ELF-1 (cell line): ENCODE data around the gene CD164L2.

ENCODE experiments used
- DNase-seq: peaks from one replicate; pipeline ENCODE4 v3.0.0-alpha.2; 2016; ENCODE audit warnings: low read depth, low spot score

The CD164L2 gene

DNA sequence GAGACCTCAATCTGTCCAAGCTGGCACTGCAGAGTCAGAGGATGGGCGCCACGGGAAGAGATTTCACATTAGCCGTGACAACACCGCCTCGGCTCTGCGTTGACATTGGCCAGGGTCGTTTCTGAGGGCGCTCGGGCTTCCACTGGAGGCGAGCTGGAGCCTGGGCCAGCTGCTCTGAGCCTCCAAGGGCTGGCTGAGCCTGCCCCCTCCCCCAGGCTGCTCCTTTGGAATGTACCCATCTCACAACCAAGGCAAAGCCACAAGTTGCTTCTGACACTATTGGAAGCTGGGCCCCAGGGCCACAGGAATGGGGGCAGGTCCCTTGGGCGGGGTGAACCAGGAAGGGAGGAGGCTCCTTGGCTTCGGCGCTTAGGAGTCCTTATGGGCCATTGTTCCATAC is 21.9 kb upstream of the CD164L2 start:
- DNase-seq = peak; percentile 92

DNA sequence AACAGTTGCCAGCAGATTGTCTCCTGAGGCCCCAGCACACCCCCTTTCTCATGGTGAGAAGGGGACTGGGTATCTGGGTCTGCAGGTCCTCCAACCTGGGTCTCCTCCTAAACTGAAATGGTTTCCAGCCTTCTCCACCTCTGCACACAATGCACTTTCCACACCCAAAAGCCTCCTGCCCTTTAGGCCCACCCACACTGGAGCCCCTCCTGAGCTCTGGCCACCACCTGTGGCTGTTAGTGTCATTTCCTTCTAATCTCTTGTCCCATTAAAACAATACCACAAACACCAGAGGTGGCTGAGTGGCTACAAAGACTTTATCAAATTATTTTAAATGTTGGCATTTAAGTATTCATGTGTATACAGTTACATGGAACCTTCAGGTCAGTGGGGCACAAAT is 20.8 kb upstream of the CD164L2 start:
- no peak for DNase-seq

DNA sequence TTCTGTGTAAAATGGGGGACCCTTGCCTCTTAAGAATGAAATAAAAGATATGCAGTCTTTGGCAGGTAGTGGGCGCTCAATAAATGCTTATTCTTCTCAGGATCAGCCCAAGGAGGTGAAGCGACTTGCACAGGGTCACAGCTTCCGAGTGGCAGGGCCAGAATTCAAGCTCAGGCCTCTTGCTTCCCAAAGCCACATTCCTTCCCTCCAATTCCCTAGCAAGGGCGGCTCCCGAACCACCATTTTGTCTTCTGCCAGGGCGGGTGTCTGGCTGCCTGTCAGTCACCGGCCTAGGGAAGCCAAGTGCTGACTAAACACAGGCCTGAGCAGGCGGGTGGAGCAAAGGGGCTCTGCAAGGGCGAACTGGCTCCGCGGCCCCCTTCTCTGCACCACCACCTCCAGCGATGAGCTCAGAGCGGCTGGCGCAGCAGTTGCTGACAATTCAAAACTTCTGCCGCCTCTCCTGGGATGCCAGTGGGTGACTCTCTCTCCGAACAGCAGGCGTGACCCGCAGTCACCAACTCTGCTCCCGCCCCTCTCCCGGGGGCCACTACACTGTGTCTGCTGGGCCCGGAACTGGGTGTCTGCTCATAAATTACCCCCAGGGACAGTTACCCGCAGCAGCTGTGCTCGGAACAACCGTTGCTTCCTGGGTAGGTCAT is 20.1 kb upstream of the CD164L2 start:
- DNase-seq = peak; percentile 88

DNA sequence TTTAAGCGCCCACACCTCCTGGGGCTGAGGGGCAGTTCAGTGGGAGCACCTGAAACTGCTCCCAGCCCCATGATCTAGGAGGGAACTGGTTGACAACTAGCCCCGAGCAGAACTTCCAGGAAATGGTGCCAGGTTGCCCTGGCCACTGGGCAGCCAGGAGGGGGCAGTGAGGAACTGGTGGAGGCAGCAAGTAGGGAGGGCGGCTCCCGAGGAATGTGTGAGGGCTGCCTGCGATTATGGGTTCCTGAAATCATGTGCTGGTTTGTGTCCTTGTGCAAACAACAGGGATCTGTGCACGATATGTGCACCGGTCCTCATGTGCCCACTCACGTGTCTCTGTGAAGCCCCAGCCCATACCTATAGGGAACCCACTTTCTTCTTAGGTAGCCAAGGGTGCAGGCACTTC is 19.2 kb upstream of the CD164L2 start:
- DNase-seq = peak; percentile 71

DNA sequence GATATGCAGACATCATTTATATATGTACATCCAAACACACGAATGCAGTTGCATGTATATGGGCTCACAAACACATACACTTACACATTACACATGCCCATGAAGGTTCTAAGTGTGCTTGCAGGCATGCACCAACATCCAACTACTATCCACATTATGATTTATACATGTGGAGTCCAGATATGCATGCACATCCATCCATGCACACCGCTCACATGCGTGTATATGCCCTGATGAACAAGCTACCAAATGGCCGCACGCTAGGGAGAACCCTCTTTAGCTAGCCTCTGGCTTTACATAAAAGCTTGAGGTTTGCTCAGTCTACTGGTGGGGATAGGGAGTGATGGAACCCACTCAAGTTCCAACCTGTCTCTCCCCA is 17.8 kb upstream of the CD164L2 start:
- DNase-seq = no peak

DNA sequence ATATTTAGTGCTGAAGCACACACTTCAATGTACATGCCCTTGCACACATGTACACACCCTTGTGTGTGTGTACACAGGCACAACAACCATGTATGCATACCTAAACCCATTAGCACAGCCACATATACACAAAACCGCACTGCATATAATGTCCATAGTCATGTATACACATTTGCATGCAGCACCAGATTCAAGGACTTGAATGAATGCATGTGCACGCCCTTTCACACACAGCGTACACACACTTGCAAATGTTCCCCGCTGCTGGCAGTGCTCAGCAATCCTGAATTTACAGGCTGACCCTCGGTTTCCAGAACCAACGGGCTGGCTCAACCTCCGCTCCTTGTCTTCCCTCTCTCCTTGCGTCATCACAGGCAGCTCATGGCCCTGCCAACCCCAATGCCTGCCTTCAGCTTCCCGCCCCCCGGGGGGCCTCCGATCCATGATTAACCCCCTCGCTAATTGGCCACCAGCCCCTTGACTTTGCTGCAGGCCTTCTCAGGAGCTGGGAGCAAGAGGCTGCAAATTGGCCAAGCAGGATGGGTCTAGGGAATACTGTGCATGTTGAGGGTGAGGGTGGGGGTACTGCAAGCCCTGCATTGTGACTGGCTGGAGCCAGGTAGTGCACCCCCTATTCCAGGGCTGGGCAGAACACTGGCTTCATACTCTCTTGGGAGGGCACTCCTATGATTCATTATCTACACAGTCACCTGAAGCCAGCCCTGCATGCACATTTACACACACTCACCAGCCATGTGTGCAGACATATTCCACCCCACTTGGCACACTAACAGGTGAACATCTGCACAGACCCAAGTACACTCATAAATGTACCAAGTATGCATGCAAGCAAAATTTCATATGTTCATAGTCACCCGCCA is 17.2 kb upstream of the CD164L2 start:
- no peak for DNase-seq

DNA sequence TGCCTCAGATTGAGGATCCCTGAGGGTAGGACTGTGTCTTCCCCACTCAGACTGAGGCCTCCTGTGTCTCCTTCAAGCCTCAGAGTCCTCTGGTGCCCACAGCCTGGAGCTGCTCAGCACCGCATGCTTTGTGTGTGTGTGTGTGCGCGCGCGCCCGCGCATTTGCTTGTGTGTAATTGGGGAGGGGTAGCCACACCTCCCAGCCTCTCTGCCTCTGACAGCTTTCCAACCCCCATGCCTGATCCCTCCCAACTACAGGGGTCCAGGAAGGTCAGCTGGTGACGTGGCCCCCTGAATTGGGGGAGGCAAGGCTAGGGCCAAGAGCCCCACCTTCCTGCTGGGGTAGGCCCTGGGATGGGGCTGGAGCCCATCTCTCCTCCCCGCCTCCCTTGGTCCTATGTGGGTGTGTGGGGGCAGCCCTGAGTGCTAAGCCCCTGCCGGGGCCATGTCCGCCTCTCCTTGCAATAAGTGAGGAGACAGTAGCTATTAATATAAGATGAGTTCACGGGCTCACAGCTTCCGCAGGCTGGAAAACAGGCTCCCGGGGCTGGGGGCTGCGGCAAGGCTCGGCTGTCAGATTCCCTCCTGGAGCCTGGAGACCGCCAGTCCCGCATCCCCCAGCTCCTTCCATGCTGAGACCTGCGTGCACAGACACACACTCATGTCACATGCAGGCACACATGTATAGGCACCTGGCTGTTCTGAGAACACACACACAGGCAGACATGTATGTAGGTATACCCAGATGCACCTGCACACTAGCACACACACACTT is 16.3 kb upstream of the CD164L2 start:
- DNase-seq = peak; percentile 62

DNA sequence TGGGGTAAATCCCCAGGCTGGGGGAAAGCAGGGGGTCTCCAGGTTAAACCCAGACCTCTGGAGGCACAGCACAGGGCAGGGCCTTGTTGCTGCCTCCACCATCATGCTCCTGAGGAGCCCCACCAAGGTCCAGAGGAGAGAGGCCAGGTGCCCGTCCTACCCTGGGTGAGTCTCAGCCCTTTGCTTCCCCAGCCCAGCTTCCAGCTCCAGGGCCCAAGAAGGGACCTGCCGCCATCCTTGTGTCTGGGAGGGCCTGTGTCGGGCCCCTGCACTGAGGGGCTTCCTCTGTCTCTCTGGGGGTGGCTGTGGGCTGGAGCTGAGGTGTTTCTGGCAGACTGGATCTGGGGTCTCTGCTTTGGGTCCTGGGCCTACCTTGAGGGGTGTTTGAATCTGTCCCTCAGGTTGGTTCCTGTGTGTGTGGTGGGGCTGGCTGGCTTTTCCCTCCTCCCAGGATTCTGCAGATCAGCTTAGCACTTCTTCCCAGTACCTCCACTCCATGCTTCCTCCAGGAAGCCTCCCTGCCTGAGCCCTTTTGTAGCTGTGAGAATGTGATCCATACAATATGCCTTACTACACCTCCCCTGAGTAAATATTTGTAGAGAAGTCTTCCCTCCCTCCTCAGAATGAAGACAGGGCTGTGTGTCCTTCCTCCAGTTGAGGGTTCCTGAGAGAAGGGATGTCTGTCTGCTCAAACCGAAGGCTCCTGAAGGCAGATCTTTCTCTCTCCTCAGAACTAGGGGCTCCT is 15.4 kb upstream of the CD164L2 start:
- no peak for DNase-seq

DNA sequence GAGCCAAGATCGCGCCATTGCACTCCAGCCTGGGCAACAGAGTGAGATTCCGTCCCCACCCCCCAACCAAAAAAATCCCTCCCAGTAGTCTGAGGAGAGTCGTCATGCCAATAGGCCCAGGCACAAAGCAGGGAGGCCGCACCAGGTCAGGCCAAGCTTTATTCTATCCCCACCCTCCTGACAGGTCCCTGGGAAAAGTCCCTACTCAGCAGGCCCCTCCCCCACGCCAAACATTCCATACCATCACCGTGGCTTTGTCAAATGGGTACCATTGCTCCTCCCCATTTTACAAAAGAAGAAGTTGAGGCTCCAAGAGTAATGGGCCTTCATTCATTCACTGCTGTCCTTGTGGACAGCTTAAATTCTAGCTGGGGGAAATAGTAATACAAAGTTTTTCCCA is 14.6 kb upstream of the CD164L2 start:
- DNase-seq = peak; percentile 53

DNA sequence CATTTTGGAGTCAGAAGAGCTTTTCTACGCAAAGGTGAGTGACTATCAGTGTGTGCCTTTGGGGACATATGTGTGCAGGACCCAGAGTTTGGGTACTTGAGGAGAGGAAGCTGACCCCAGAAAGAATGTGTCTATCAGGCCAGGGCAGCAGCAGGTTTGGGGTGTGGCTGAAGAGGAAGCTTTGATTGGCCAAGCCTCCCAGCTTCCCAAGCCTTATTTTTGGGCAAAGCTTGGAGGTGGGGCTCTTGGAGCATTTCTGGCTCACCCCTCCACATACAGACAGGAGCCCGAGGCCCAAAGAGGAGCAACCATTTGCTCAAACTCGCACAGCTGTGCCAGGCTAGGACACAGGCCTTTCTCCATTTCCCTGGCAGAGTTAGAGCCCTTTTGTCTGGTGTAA is 14.0 kb upstream of the CD164L2 start:
- DNase-seq = no peak

DNA sequence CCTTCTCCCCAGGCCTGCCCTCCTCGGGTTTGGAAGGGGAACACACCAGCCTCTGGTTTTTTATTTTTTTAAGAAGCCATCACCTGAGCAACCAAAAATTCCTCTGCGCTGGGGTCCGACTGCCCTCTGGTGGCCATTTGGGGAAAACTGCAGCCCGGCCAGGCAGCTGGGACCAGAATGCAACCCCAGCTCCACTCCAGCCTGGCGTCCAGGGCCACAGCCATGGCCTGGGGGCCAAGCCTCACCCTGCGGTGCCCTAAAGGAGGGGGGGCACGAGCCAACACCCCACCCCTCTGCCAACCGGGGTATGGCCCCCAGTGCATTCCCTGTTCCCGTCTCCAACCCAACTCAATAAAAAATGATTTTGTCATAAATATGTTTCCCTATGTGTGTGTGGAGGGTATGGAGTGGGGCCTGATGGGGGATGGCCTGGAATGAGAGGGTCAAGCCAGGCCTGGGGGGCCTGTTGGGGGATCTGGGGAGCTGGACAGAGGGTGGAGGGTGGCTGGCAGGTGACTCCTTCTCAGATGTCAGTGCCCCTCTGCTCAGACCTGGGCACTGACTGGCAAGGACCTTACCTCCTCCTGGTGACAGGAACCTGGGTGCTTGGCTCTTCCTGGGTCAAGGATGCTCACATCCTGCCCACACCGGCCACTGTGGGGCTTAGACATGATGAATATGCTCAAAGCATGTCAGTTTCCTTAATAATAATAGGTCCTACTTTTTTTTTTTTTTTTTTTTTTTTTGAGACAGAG is 12.5 kb upstream of the CD164L2 start:
- peak; percentile 94 for DNase-seq

DNA sequence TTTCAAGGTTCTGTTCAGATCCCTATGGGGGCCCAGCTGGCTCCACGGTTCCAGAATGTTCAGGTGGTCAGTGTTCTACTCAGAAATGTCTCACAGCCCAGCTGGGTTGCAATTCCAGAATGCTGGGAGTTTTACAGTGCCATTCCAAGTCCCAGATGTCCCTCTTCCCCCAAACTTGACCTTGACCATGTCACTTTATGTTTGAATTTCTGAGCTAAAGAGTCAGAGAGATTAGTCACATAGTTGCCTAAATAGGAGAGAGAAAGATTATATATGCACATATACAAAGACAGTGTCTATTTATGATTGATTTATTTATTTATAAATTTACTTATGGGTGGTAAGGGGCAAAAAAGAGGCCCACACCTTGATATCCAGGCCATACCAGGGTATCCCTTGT is 11.8 kb upstream of the CD164L2 start:
- DNase-seq = no peak

DNA sequence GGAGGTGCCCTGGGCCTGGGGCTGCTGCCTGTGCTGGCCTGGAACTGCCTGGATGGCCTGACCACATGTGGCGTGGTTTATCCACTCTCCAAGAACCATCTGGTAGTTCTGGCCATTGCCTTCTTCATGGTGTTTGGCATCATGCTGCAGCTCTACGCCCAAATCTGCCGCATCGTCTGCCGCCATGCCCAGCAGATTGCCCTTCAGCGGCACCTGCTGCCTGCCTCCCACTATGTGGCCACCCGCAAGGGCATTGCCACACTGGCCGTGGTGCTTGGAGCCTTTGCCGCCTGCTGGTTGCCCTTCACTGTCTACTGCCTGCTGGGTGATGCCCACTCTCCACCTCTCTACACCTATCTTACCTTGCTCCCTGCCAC is 11.1 kb upstream of the CD164L2 start:
- DNase-seq = no peak

DNA sequence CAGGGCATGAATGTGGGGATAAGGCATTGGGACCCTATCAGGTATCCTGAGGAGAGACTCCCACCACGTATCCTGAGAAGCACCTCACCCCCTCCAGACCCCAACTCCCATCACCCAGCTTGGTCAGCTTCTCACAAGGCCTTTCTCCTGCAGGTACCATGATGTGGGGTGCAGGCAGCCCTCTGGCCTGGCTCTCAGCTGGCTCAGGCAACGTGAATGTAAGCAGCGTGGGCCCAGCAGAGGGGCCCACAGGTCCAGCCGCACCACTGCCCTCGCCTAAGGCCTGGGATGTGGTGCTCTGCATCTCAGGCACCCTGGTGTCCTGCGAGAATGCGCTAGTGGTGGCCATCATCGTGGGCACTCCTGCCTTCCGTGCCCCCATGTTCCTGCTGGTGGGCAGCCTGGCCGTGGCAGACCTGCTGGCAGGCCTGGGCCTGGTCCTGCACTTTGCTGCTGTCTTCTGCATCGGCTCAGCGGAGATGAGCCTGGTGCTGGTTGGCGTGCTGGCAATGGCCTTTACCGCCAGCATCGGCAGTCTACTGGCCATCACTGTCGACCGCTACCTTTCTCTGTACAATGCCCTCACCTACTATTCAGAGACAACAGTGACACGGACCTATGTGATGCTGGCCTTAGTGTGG is 10.6 kb upstream of the CD164L2 start:
- no peak for DNase-seq

DNA sequence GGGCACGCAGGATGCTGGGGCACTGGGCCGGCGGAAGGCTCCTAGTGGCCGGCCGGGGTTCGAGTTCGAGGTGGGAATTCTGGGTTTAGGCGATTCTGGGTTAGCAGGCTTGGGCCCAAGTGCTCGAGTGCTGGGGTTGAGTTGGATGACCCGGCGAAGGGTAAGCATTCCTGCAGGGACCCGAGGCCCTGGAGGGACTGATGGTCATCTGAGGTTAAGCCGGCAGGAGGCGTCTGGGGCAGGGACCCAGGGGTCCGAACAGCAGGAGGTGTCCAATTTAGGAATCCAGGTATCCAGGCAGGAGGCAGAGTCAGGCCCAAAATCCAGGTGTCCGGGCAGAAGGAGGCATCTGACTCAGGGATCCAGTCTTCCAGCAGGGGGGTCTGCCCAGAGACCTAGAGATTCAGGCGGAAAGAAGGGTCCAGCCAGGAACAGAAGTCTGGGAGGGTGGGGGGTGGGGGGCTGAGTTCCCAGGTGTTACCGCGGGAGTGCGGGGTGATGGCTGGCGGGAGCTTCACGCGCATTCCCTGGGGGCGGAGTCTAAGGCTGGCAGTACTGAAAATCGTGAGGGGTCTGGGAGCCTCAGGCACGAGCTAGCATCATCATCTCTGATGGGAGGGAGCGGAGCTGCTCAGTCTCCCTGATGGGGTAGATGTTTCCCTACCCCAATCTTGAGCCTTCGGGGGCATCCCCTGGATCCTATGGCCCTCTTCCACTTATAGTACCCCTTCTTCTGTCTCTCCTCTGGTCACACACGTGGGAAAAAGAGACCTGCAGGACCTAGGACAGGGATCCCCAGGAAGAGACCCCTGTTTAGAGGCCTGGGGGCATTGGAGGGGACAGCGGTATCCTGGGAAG is 9.9 kb upstream of the CD164L2 start:
- DNase-seq = peak; percentile 63

DNA sequence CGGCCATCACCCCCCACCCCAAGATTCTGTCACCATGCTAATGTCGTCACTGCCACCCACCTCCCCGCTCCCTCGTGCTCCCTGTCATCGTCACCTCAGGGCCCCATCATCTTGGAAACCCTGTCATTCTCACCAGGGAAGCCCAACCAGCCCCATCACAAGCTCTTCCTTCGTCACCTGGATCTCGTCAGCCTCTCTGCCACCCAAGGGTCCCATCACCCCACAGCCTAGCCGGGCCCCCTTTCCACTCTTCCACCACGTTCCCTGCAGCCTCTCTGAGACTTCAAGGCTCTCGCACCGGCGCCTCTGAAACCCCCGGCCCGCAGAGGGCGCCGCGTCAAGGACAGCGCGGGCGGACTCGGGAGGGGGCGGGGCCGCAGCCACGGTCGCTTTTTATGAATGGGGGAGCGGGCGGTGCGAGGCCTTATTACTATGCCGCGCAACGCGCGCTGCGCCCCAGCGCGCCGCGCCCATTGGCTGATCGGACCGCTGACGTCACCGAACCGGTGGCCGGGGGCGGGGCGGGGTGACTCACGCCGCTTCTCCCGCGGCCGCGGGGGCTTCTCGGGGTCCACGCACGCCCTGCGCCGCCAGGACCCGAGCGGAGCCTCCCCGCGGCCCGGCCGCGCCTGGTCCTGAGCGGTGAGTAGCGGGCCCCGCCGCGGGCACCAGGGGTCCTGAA is 9.1 kb upstream of the CD164L2 start, which contains the start of gene GPR3:
TSS of gene GPR3 (plus strand) at position 527 of the 682 bp plus-strand sequence. CDS start 1,177 bp downstream, outside the sequence.
- peak; percentile 95 for DNase-seq

DNA sequence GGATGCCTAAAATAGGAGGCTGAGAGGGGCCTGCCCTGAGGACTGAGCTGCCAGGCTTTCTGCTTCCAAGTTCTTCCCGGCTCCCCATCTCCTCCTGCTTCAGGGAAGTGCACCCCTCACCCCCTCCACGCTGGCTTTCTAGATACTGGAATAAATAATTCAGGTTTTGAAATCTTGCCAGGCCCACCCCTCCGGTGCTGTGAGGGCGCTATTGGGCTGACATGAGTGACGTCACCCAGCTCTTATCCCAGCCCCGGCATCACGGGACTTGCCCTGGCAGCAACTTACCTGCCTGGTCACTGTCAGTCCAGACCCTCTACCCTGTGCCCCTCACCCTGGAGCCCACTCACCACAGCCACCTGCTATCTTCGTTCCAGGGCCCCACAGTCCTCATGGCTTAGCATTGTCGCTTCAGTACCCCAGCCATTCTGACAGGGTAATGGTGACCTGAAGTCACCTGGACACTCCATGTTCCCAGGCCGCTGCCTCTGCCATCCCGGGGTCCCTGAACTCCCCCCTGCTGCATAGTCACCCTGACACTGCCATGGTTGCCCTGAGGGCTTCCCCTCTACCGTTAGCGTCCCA is 8.5 kb upstream of the CD164L2 start:
- DNase-seq = no peak

DNA sequence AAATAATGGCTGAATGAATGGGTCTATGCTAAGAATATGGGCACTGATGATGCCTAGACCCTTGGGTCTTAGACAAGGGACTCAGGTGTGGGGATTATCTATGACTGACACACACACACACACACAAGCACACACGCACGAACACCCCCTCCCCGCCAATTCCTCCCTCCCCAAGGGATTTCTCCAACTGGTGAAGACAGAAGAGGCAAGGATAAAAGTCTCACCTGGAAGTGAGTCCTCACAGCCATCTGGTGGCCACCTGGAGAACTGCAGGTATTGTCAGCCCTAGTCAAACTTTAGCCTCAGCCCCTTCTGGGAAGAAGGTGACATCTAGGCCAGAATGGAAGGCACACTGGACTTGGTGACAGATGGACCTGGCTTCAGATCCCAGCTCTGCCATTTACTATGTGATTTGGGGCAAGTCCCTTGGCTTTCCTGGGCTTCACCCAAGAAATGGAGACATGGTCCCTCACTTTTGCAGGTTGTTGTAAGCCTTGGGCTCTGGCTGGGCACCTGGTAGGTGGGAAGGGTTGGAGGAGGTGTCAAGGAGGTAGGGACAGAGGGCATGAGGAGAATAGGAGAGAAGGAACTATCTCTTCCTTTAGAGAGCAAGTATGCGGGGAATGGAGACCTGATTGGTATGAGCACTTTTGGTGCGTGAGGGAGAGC is 5.3 kb upstream of the CD164L2 start:
- DNase-seq = peak; percentile 83
